Renal cortex interstitium (tissue), 15 donors: Measurements from ENCODE around the gene TEDC2. TPM values are rescaled to one million over a fixed set of nuclear protein-coding genes. Genes with fewer than 3 reads are reported as not detected.
A peak's percentile ranks its signal among the peaks of the same experiment; 100 is the strongest.

ENCODE experiments used
- DNase-seq, 11 donors: peaks; one replicate each; pipeline ENCODE4 v3.0.0-alpha.2; 2013; ENCODE audit warnings: low read depth in 9 of 11, low spot score in 4 of 11; ENCODE audit errors: extremely low read depth in 1 of 11
- long read RNA-seq, 16 experiments: transcript quantifications; one replicate each; lab custom pipeline, GENCODE V29; 2026
- polyA plus RNA-seq, 3 donors: library from polyadenylated mRNA; unstranded; fragments of 120-200 nt; gene quantifications; one replicate each; pipeline ENCODE4 v1.2.1, GENCODE V29; 2013; ENCODE audit not compliant: insufficient read length in 3 of 3

TEDC2 gene
- 10 to 100 TPM in 2 of 3 donors, 1 to 10 TPM in 1; 8.5 to 14.2 (median 11.8) TPM for polyA plus RNA-seq
- long read RNA-seq, donor 1, partial matches to known transcripts, result 0 of 5 reads
- long read RNA-seq, donor 1, other reads (novel, unspliced or antisense), result 0 of 5 reads
- long read RNA-seq, donor 2, partial matches to known transcripts, result 0 of 2 reads
- long read RNA-seq, donor 2, other reads (novel, unspliced or antisense), result 0 of 2 reads
- long read RNA-seq, donor 3, partial matches to known transcripts, result 0 of 2 reads
- long read RNA-seq, donor 3, other reads (novel, unspliced or antisense), result 0 of 2 reads
- long read RNA-seq, donor 4, partial matches to known transcripts, result 0 of 3 reads
- long read RNA-seq, donor 4, other reads (novel, unspliced or antisense), result 0 of 3 reads
- long read RNA-seq, donor 5, result 0 reads
- long read RNA-seq, donor 6, partial matches to known transcripts, result 0 of 4 reads
- long read RNA-seq, donor 6, other reads (novel, unspliced or antisense), result 0 of 4 reads
- long read RNA-seq, donor 7, partial matches to known transcripts, result 0 of 6 reads
- long read RNA-seq, donor 7, other reads (novel, unspliced or antisense), result 0 of 6 reads
- long read RNA-seq, donor 8, result 0 reads
- long read RNA-seq, donor 9, partial matches to known transcripts, result 0 of 4 reads
- long read RNA-seq, donor 9, other reads (novel, unspliced or antisense), result 0 of 4 reads
- long read RNA-seq, donor 10, partial matches to known transcripts, result 0 of 5 reads
- long read RNA-seq, donor 10, other reads (novel, unspliced or antisense), result 0 of 5 reads
- long read RNA-seq, donor 11, partial matches to known transcripts, result 0 of 2 reads
- long read RNA-seq, donor 11, other reads (novel, unspliced or antisense), result 0 of 2 reads
- long read RNA-seq, donor 12, partial matches to known transcripts, result 0 of 2 reads
- long read RNA-seq, donor 12, other reads (novel, unspliced or antisense), result 0 of 2 reads
- long read RNA-seq, donor 13, result 0 reads
- long read RNA-seq, donor 14, result 0 reads
- long read RNA-seq, donor 15, result 0 reads
- long read RNA-seq, donor 16, transcript TEDC2-201 (10 exons, 1,662 nt), result major isoform, 6 of 11 reads
- long read RNA-seq, donor 16, partial matches to known transcripts, result 0 of 11 reads
- long read RNA-seq, donor 16, other reads (novel, unspliced or antisense), result 0 of 11 reads

DNA sequence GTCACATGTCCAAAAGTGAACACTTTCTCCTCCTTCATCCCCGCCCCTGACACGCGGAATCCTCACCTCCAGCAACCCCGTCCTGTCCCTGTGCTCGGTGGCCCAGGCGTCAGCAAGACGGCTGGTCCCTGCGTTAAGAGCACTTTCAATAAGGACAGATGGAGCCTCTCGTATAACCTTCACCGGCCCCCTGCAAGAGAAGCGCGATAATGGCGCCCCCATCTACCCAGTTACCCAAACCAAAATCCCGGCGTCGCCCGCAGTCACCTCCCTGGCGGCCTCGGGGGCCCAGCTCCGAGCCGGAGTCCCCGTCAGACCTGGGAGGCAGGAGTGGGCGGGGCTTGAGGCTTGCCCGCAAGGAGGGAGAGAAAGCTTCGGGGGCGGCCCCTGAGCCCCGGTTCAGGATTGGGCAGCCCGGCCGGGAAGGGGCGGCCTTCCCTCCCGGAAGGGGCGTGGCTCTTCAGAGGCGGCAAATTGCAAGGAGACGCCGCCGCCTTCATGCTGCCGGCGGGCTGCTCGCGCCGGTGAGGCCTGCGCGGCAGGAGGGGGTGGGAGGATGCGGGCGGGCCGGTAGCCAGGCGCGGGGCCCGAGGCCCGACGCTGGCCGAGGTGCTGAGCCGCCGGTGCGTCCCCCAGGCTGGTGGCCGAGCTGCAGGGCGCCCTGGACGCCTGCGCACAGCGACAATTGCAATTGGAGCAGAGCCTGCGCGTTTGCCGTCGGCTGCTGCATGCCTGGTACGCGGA, at the start of gene TEDC2:
Gene TEDC2 (plus strand): TSS at position 463 of the 744 bp plus-strand sequence. CDS start 36 bp downstream, at position 499.
- peak; percentile 78 to 96 (median 90) for DNase-seq

- DNase-seq, result no peak
Observed at GRCh38 chr16:2415085-2415484, 44.8 kb upstream of the TEDC2 start.

DNA sequence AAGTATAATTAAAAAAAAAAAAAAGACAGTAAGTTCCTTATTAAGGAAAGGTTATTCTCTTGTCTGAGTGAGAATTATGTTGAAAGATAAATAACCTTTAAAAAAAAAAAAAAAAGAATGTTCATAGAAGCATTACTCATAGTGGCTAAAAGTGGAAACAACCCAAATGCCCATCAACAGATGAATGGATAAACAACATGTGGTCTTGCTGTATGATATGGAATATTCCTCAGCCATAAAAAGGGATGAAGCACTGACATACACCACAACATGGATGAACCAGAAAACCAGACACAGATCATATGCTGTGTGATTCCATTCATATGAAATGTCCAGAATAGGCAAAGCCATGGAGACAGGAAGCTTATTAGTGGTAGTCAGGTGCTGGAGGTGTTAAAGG, 39.9 kb upstream of the TEDC2 start:
- no peak for DNase-seq

DNA sequence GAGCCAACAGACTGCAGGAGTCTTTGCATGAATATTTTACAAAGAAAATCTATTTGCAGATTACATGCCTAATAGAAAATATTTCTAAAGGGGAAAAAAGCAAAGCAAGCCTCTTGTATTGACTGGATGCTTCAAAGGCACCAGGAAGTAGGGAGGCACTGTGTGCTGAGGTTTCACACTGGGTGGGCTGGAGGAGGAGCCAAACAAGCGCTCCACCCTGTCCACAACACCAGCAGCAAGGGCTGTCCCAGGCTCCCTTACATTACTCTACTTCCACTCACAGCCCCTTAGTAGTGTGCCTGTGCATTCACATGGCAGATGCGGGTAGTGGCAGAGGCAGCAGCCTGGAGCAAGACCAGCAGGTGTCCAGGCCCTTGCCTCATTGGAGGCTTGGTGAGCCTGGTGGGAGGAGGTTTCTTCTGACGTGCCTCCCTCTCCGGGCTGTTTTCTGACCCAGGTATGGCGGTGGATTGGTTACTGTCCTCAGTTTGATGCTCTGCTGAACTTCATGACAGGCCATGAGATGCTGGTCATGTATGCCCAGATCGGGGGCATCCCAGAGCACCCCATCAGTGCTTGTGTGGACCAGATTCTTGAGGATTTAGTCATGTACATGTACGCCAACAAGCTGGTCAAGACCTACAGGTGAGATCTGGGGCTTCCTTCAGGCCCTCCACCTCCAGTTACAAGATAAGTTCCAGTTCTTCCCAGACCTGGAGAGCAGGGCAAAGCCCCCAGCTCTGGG, 37.6 kb upstream of the TEDC2 start:
- no peak for DNase-seq

DNA sequence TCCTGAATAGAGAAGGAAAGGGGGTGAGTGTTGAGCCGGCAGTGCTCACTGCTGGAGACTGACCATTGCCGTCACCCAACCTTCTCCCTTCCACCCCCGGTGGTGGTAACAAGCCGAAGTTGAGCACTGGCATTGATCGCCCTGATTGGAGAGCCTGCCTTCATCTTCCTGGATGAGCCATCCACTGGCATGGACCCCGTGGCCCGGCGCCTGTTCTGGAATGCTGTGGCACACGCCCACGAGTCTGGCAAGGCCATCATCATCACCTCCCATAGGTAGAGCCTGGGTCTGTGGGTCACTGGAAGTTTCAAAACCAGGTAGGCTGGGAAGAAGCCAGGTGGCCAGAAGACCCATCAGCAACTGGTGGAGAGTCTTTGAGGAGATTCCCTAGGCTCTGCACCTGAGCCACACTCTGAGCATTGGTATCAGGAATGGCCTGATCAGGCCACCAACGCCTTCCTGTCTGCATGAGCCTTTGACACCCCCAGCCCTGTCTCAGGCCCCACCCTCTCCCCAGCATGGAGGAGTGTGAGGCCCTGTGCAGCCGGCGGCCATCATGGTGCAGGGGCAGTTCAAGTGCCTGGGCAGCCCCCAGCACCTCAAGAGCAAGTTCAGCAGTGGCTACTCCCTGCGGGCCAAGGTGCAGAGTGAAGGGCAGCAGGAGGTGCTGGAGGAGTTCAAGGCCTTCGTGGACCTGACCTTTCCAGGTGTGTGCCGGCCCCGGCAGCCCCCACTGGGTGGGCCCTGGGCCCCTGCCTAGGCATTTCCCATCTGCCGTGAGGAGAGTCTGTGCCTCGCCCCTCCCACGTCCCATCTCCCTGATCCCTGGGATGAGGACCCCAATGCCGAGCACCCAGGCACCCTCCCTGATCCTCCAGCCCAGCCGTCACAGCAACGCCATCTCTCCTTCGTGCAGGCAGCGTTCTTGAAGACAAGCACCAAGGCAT, 35.6 kb upstream of the TEDC2 start:
- no peak for DNase-seq

DNA sequence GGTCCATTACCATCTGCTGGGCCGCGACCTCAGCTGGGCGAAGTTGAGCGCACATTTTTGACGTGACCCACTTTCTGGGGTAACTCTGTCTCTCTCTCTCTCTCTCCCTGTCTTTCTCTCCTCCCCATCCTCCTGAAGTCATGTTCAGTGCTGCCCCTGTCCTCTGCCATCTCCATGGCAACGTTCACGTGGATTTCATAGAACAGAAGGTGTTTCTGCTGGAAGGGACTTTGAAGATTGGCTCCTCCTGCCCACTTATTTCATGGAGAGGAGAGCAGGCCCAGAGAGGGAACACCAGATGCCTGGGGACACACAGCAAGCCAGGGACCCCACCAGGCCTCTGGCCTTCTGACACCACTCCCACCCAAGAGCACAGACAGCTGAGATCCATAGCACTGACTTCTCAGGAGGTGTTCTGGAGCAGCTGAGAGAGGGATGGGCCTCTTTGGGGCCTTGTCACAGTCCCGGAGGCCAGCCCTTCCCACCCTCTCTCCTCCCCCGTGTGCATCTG, 34.8 kb upstream of the TEDC2 start:
- DNase-seq, result no peak

- no peak for DNase-seq
Observed at GRCh38 chr16:2425825-2426430, 34.0 kb upstream of the TEDC2 start.

DNA sequence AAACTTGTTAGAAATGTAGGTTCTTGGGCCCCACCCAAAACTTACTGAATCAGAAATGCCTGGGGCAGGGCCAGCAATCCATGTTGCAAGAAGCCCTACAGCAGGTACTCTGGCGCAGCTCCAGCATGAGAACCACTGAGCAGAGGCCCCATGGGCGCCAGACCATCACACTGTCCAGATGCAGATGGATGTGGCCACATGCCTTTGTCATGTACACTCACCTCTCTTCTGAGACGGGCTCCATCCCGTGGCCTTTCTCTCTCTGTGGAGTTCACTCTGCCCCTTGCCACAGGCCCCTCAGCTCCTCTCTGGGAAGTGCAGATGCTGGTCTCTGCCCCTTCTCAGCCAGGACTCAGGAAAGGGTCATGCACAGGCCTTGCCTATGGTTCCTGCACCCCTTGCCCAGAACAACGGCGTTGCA, 33.0 kb upstream of the TEDC2 start:
- no peak for DNase-seq

- DNase-seq, result no peak
Observed at GRCh38 chr16:2427526-2427925, 32.4 kb upstream of the TEDC2 start.

- DNase-seq, result peak in 7 of 11 donors; percentile 15 to 42 (median 29)
Observed at GRCh38 chr16:2428051-2428783, 31.7 kb upstream of the TEDC2 start.

DNA sequence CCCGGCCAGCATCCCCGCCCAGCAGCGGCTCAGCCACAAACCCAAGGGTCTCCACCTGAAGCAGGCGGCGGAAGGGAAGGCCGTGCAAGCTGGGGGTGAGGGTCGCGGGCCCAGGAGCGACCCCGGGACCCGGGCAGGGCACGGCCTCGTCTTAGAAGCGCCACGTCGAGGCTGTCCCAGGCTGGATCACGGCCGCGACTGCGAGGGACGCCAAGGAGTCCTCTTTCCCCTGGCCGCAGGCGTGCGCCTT, 31.2 kb upstream of the TEDC2 start:
- peak in 1 of 11 donors; percentile 20 for DNase-seq

DNA sequence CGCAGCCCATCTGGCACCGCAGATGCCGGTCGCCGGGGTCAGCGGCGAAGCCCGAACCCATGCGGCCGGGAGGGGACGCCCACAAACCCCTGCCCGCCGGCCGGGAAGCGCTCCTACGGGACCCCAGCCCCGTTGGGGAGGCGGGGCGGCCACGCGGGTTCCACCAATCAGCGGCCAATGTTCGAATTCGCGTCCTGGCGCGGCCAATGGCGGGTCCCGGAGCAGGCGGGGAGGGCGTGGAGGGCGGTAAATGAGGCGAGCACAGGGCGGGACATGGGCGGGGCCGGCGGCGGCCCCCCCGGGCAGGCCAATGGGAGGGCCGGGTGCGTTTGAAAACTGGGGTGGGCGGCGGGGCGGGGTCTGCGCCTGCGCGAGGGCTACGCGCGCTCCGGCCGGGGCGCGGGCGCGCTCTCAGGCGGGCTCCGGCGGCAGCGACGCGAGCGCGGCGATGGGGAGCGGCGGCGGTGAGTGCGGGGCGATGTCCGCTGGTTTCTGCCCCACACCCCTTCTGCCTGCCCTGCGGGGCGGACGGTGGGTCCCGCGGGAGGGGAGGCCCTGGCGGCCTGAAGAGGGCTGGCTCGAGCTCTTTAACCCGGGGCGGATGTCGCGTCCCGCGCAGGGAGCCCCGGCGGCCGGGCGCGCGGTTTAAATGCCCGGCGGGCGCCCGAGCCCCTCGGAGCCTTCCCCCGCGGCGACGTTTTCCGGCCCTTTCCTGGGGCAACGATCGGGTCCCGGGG, 30.7 kb upstream of the TEDC2 start, which contains the start of gene CCNF:
Gene CCNF (plus strand): TSS at position 414 of the 737 bp plus-strand sequence. CDS start 35 bp downstream, at position 449.
- peak; percentile 84 to 95 (median 94) for DNase-seq

DNA sequence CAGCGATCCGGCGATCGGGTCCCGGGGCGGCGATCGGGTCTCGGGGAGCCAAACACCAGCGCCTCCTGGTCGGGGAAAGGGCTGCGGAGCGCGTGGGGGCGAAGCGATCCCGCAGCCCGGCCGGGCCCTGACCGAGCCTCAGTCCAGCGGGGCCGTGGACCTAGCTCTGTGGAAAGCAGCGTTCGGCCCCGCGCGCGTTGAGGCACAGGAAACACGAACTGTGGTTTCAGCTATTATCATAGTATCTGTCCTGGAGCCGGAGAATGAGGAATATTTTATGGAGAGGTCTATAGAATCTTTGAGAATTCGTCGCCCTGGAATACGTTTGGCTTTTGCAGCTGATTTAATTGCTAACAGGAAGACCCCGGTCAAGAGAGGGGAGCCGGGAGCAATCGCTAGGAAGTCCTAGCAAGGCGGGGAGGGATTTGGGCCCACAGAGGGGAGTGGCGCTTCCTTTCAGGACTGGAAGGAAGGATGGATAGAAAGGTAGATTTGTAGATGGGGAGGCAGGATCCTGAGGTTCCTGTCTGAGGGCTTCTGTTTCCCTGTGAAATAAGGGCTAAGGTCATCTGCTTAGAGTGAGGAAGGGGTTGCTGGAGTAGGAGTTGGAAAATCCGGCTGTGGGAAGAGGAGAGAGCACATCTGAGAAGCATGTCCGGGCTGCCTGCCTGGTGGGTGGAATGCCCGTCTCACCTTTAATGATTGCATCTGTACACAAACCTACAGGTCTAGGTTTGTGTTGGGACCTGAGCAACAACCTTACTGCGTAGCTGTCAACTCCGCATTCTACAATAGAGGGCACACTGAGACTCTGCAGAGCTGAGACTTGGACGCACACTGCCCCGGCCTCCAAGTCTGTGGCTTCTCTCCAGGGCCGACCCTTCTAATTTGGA, 29.9 kb upstream of the TEDC2 start:
- DNase-seq, result peak in 4 of 11 donors; percentile 10 to 28 (median 16)

- no peak for DNase-seq
Observed at GRCh38 chr16:2432286-2432685, 27.6 kb upstream of the TEDC2 start.
